ENCODE measurements around the gene CDCA3.
"Not testable (repeated sequence)": the region's sequence is repeated elsewhere in the genome, so short reads cannot be mapped to it uniquely, and the experiment has no call there.

The CDCA3 gene

GRCh38 chr12:6872073-6873048, 21.3 kb upstream of the CDCA3 start:
- peak overlapping the region; percentile 86 for H3K4me3 ChIP-seq (ENCODE audit: low read depth, low read length)
- no peaks in the 10 kb centered on the region for H3K27me3 ChIP-seq
- H3K4me1 ChIP-seq: peaks cover 8% of the 10 kb centered on the region; the same call in 1 of the 2 replicates
- H3K36me3 ChIP-seq: peaks cover 32% of the 10 kb centered on the region
- H3K9me3 ChIP-seq: no peaks in the 10 kb centered on the region
- peak; percentile 92 for DNase-seq
- TF ChIP-seq CTCF (IDR thresholded peaks at IDR 0.05; ENCODE audit: low read depth, low read length): peak; percentile 93

GRCh38 chr12:6871052-6871957, 20.2 kb upstream of the CDCA3 start:
- Histone ChIP-seq H3K4me1 (peaks cover 14% of the 10 kb centered on the region), H3K27me3 (no peaks in the 10 kb centered on the region), H3K36me3 (peaks cover 34% of the 10 kb centered on the region), H3K4me3 (ENCODE audit: low read depth, low read length) (peak overlapping the region; percentile 86), H3K9me3 (no peaks in the 10 kb centered on the region)
- peak; percentile 8; the same call in 1 of the 2 replicates for TF ChIP-seq CTCF (IDR thresholded peaks at IDR 0.05; ENCODE audit: low read depth, low read length)
- DNase-seq: peak; percentile 48

GRCh38 chr12:6870304-6870703, 19.2 kb upstream of the CDCA3 start:
- DNase-seq; H3K9me3 ChIP-seq; H3K27me3 ChIP-seq; H3K4me3 ChIP-seq (ENCODE audit: low read depth, low read length): not testable (repeated sequence)
- Histone ChIP-seq H3K4me1 (peaks cover 14% of the 10 kb centered on the region), H3K36me3 (peaks cover 43% of the 10 kb centered on the region)

GRCh38 chr12:6869049-6870021, 18.2 kb upstream of the CDCA3 start:
- Histone ChIP-seq H3K9me3 (no peaks in the 10 kb centered on the region), H3K27me3 (no peaks in the 10 kb centered on the region), H3K4me3 (ENCODE audit: low read depth, low read length) (peak overlapping the region; percentile 99), H3K36me3 (peaks cover 52% of the 10 kb centered on the region), H3K4me1 (peaks cover 14% of the 10 kb centered on the region)
- peak; percentile 93 for TF ChIP-seq CTCF (IDR thresholded peaks at IDR 0.05; ENCODE audit: low read depth, low read length)
- peak; percentile 88 for DNase-seq

- Histone ChIP-seq H3K27me3 (no peaks in the 10 kb centered on the region), H3K9me3 (no peaks in the 10 kb centered on the region), H3K4me3 (ENCODE audit: low read depth, low read length) (peak overlapping the region; percentile 99), H3K36me3 (peaks cover 57% of the 10 kb centered on the region), H3K4me1 (peaks cover 14% of the 10 kb centered on the region)
- peak; percentile 28; the same call in 1 of the 2 replicates for TF ChIP-seq CTCF (IDR thresholded peaks at IDR 0.05; ENCODE audit: low read depth, low read length)
- no peak for DNase-seq
These were observed 17.3 kb upstream of the CDCA3 start for GRCh38 chr12:6868211-6869048.

All from BE2C (cell line).